WTC11 (cell line): ENCODE results near the gene ATN1.

Experiments used
- ATF3 ChIP-seq: sonication (generic); formaldehyde crosslinking; conservative IDR thresholded peaks from 2 replicates; pipeline ENCODE4 v1.8.1; 2022; ENCODE audit warnings: mild to moderate bottlenecking, missing genetic modification reagents
- CTCF ChIP-seq: fragments of 200-600 bp; IDR thresholded peaks from 2 replicates; pipeline ENCODE4 v1.8.0; 2022; ENCODE audit warnings: antibody characterized with exemption
- E2F4 ChIP-seq: sonication (generic); formaldehyde crosslinking; IDR thresholded peaks from 2 replicates; pipeline ENCODE4 v1.8.1; 2022; ENCODE audit warnings: low read depth, mild to moderate bottlenecking, moderate library complexity, missing genetic modification reagents, borderline replicate concordance
- JUN ChIP-seq: sonication (generic); formaldehyde crosslinking; IDR thresholded peaks from 2 replicates; pipeline ENCODE4 v1.8.0; 2023; ENCODE audit warnings: mild to moderate bottlenecking, missing genetic modification reagents
- KAT7 ChIP-seq: sonication (generic); formaldehyde crosslinking; IDR thresholded peaks from 2 replicates; pipeline ENCODE4 v1.8.1; 2023; ENCODE audit warnings: missing genetic modification reagents, mild to moderate bottlenecking, borderline replicate concordance
- MLX ChIP-seq: sonication (generic); formaldehyde crosslinking; IDR thresholded peaks from 2 replicates; pipeline ENCODE4 v1.8.1; 2023; ENCODE audit warnings: mild to moderate bottlenecking, missing genetic modification reagents, moderate library complexity
- MYBL2 ChIP-seq: sonication (generic); formaldehyde crosslinking; IDR thresholded peaks from 2 replicates; pipeline ENCODE4 v1.8.1; 2023; ENCODE audit warnings: mild to moderate bottlenecking, moderate library complexity, missing genetic modification reagents
- SP1 ChIP-seq: sonication (generic); formaldehyde crosslinking; conservative IDR thresholded peaks from 2 replicates; pipeline ENCODE4 v1.8.1; 2022; ENCODE audit warnings: missing genetic modification reagents
- TP53 ChIP-seq: sonication (generic); formaldehyde crosslinking; IDR thresholded peaks from 2 replicates; pipeline ENCODE4 v1.8.1; 2023; ENCODE audit warnings: mild to moderate bottlenecking, missing genetic modification reagents
- USF2 ChIP-seq: sonication (generic); formaldehyde crosslinking; IDR thresholded peaks from 2 replicates; pipeline ENCODE4 v1.8.1; 2023; ENCODE audit warnings: mild to moderate bottlenecking, missing genetic modification reagents, moderate library complexity

- TF ChIP-seq TP53 (CRISPR knock-in tag) (no peak), CTCF (no peak), MLX (CRISPR knock-in tag) (no peak), E2F4 (CRISPR knock-in tag) (no peak), KAT7 (CRISPR knock-in tag) (no peak), ATF3 (CRISPR knock-in tag) (no peak), JUN (no peak), USF2 (no peak), MYBL2 (CRISPR knock-in tag) (no peak), SP1 (CRISPR knock-in tag) (no peak)
These were observed 44.1 kb upstream of the ATN1 start for GRCh38 chr12:6883683-6884082.
